Measurements from ENCODE around the gene TKTL1. TPM values are rescaled to one million over a fixed set of nuclear protein-coding genes. Genes with fewer than 3 reads are reported as not detected.

Gene TKTL1
- total and polyA plus RNA-seq, 2 donors (not counting 1 experiment from before 2014, with no cell fraction given), result not detected

DNA sequence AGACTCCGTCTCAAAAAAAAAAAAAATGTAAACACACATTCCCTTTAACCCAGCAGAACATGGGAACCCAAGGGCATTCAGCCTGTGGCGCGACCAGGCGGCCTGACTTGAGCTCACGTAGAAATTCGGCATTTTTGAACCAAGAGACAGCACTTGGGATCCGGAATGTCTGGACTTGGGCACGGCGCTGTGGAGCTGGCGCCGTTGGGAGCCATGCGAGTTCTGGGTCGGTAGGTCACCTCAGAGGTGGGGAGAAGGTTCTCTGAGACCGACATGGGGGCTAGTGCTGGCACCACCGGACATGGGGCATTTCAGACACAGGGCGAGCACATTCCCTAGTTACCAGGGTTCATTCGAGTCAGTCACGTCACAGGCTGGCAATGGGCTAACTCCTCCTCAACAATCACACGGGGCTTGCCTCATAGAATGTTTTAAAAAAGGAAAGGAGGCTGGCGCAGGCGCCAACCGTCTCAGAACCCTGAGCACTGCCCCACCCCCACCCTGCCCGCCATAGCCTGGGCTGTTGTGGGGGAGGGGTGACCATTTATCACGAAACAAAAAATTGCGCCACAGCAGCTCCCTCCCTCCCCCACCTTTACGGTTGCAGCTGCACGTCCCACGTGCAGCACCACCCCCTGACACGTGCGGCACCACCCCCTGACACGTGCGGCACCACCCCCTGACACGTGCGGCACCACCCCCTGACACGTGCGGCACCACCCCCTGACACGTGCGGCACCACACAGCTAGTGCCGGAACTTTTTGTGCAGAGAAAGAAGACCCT lies 612 bp upstream of the TKTL1 start, which contains the start of gene TEX28:
Gene TEX28 (minus strand): TSS at position 334 of the 784 bp plus-strand sequence. CDS start 3,007 bp downstream, outside the sequence.
- Histone ChIP-seq H3K79me2 (ENCODE audit: control insufficient read depth, insufficient read depth, low read length) (no peaks in the 10 kb centered on the region), H3K4me2 (ENCODE audit: extremely low read depth, insufficient read depth, low read length) (no peak within 1 kb of the TSS), H3K27ac (ENCODE audit: insufficient read depth, low read length) (no peak within 1 kb of the TSS), H3K9ac (ENCODE audit: insufficient read depth, low read length) (no peak within 1 kb of the TSS), H3K9me3 (ENCODE audit: control insufficient read depth, insufficient read depth, low read depth, low read length) (no peaks in the 10 kb centered on the region), H3K27me3 (ENCODE audit: control insufficient read depth, insufficient read depth, low read length) (no peaks in the 10 kb centered on the region), H4K20me1 (ENCODE audit: control insufficient read depth, extremely low read depth, insufficient read depth, low read length) (no peaks in the 10 kb centered on the region), H3K4me1 (ENCODE audit: control insufficient read depth, extremely low read depth, insufficient read depth, low read length) (no peaks in the 10 kb centered on the region), H3K36me3 (ENCODE audit: control insufficient read depth, insufficient read depth, low read length) (no peaks in the 10 kb centered on the region), H2AFZ (ENCODE audit: low read length) (no peak within 1 kb of the TSS), H3K4me3 (replicated peaks in 1 of 4; ENCODE audit: control extremely low read depth in 1 of 4, insufficient read depth in 1 of 4, low read depth in 3 of 4, low read length in 4 of 4) (no peak within 1 kb of the TSS)
- TF ChIP-seq CTCF (conservative IDR thresholded peaks at IDR 0.05 in 1 of 2, IDR thresholded peaks at IDR 0.05 in 1 of 2; ENCODE audit: low read depth in 1 of 2, low read length in 2 of 2) (no peak), EZH2 (IDR thresholded peaks at IDR 0.05; ENCODE audit: low read length, missing control alignments) (no peak)
- no peak for DNase-seq (ENCODE audit: low read depth in 2 of 2)

- Histone ChIP-seq H3K27ac (ENCODE audit: insufficient read depth, low read length) (no peak overlapping the region), H4K20me1 (ENCODE audit: control insufficient read depth, extremely low read depth, insufficient read depth, low read length) (no peaks in the 10 kb centered on the region), H3K27me3 (ENCODE audit: control insufficient read depth, insufficient read depth, low read length) (no peaks in the 10 kb centered on the region), H3K9me3 (ENCODE audit: control insufficient read depth, insufficient read depth, low read depth, low read length) (no peaks in the 10 kb centered on the region), H3K4me3 (replicated peaks in 1 of 4; ENCODE audit: control extremely low read depth in 1 of 4, insufficient read depth in 1 of 4, low read depth in 3 of 4, low read length in 4 of 4) (no peak overlapping the region), H3K9ac (ENCODE audit: insufficient read depth, low read length) (no peak overlapping the region), H3K4me1 (ENCODE audit: control insufficient read depth, extremely low read depth, insufficient read depth, low read length) (no peaks in the 10 kb centered on the region), H3K4me2 (ENCODE audit: extremely low read depth, insufficient read depth, low read length) (no peak overlapping the region), H2AFZ (ENCODE audit: low read length) (no peak overlapping the region), H3K36me3 (ENCODE audit: control insufficient read depth, insufficient read depth, low read length) (no peaks in the 10 kb centered on the region), H3K79me2 (ENCODE audit: control insufficient read depth, insufficient read depth, low read length) (no peaks in the 10 kb centered on the region)
- no peak for DNase-seq (ENCODE audit: low read depth in 2 of 2)
- TF ChIP-seq CTCF (conservative IDR thresholded peaks at IDR 0.05 in 1 of 2, IDR thresholded peaks at IDR 0.05 in 1 of 2; ENCODE audit: low read depth in 1 of 2, low read length in 2 of 2), result no peak
- TF ChIP-seq EZH2 (IDR thresholded peaks at IDR 0.05; ENCODE audit: low read length, missing control alignments), result no peak
Observed at GRCh38 chrX:154296731-154297130, 1.1 kb downstream of the TKTL1 start.

DNA sequence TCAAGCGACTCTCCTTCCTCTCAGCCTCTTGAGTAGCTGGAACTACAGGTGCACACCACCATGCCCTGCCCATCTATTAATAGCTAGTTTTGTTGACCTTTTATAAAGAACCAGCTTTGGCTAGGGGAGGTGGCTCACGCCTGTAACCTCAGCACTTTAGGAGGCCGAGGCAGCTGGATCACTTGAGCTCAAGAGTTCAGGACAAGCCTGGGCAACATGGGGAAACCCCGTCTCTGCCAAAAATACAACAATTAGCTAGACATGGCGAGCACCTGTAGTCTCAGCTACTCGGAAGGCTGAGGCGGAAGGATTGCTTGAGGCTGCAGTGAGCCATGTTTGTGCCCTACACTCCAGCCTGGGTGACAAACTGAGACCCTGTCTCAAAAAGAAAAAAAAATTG lies 2.7 kb downstream of the TKTL1 start:
- no peaks in the 10 kb centered on the region for H3K4me1 ChIP-seq (ENCODE audit: control insufficient read depth, extremely low read depth, insufficient read depth, low read length)
- H3K9ac ChIP-seq (ENCODE audit: insufficient read depth, low read length), result no peak overlapping the region
- no peaks in the 10 kb centered on the region for H3K79me2 ChIP-seq (ENCODE audit: control insufficient read depth, insufficient read depth, low read length)
- no peak for DNase-seq (ENCODE audit: low read depth in 2 of 2)
- no peaks in the 10 kb centered on the region for H3K27me3 ChIP-seq (ENCODE audit: control insufficient read depth, insufficient read depth, low read length)
- H3K27ac ChIP-seq (ENCODE audit: insufficient read depth, low read length), result no peak overlapping the region
- no peaks in the 10 kb centered on the region for H3K36me3 ChIP-seq (ENCODE audit: control insufficient read depth, insufficient read depth, low read length)
- no peaks in the 10 kb centered on the region for H4K20me1 ChIP-seq (ENCODE audit: control insufficient read depth, extremely low read depth, insufficient read depth, low read length)
- no peak overlapping the region for H3K4me2 ChIP-seq (ENCODE audit: extremely low read depth, insufficient read depth, low read length)
- no peak overlapping the region for H3K4me3 ChIP-seq (replicated peaks in 1 of 4; ENCODE audit: control extremely low read depth in 1 of 4, insufficient read depth in 1 of 4, low read depth in 3 of 4, low read length in 4 of 4)
- H3K9me3 ChIP-seq (ENCODE audit: control insufficient read depth, insufficient read depth, low read depth, low read length), result no peaks in the 10 kb centered on the region
- TF ChIP-seq CTCF (conservative IDR thresholded peaks at IDR 0.05 in 1 of 2, IDR thresholded peaks at IDR 0.05 in 1 of 2; ENCODE audit: low read depth in 1 of 2, low read length in 2 of 2) (no peak), EZH2 (IDR thresholded peaks at IDR 0.05; ENCODE audit: low read length, missing control alignments) (no peak)
- H2AFZ ChIP-seq (ENCODE audit: low read length), result no peak overlapping the region

Measured in fibroblast of lung (primary cell).